Thoracic aorta (tissue), 2 donors: Measurements from ENCODE around the gene FAM228B. TPM values are rescaled to one million over a fixed set of nuclear protein-coding genes. Genes with fewer than 3 reads are reported as not detected.
"Not testable (repeated sequence)": the region's sequence is repeated elsewhere in the genome, so short reads cannot be mapped to it uniquely, and the experiment has no call there.

Experiments
- ATAC-seq: fragments of 150-250 bp; one replicate; pipeline ENCODE4 v1.8.0; 2017; ENCODE audit warnings: low read depth; ENCODE audit not compliant: insufficient number of reproducible peaks, low FRiP score
- DNase-seq: peaks from one replicate; pipeline ENCODE4 v3.0.0-alpha.2; 2020; ENCODE audit warnings: low spot score
- H3K27ac ChIP-seq, 2 donors: fragments of 200-600 bp; sonication (generic); 1 replicate in 1 of 2; 2 replicates in 1 of 2; pipeline ENCODE4 v1.5.1; 2016; ENCODE audit warnings: mild to moderate bottlenecking in 2 of 2, moderate library complexity in 2 of 2
- H3K27me3 ChIP-seq: fragments of 200-600 bp; sonication (generic); replicated peaks from 2 replicates; pipeline ENCODE4 v1.6.0; 2016; ENCODE audit warnings: mild to moderate bottlenecking; ENCODE audit not compliant: insufficient read depth
- H3K36me3 ChIP-seq: fragments of 200-600 bp; sonication (generic); one replicate; pipeline ENCODE4 v1.5.1; 2016
- H3K4me1 ChIP-seq, 2 donors: fragments of 200-600 bp; sonication (generic); 1 replicate in 1 of 2; 2 replicates in 1 of 2; pipeline versions ENCODE4 v1.5.1 to v1.6.0; 2016; ENCODE audit warnings: low read depth in 2 of 2, mild to moderate bottlenecking in 1 of 2; ENCODE audit not compliant: control insufficient read depth in 1 of 2
- H3K4me3 ChIP-seq: fragments of 200-600 bp; sonication (generic); 2 replicates; pipeline ENCODE4 v1.5.1; 2016; ENCODE audit warnings: mild to moderate bottlenecking
- H3K9me3 ChIP-seq: fragments of 200-600 bp; sonication (generic); 2 replicates; pipeline ENCODE4 v1.5.1; 2016
- total RNA-seq, 2 donors: library from RNA; depleted of rRNA; stranded (reverse); fragments of >200 nt; gene quantifications; one replicate each; pipeline versions ENCODE4 v1.1.0 to v1.2.3, GENCODE V29; 2016
- TF ChIP-seq, protein P1 (sequence below): fragments of 200-600 bp; sonication (generic); IDR thresholded peaks from one replicate; pipeline ENCODE4 v1.5.1; 2019; ENCODE audit warnings: antibody characterized with exemption

FAM228B gene
- total RNA-seq, 2 donors from 2014 or later = 23.6 to 114 TPM

DNA sequence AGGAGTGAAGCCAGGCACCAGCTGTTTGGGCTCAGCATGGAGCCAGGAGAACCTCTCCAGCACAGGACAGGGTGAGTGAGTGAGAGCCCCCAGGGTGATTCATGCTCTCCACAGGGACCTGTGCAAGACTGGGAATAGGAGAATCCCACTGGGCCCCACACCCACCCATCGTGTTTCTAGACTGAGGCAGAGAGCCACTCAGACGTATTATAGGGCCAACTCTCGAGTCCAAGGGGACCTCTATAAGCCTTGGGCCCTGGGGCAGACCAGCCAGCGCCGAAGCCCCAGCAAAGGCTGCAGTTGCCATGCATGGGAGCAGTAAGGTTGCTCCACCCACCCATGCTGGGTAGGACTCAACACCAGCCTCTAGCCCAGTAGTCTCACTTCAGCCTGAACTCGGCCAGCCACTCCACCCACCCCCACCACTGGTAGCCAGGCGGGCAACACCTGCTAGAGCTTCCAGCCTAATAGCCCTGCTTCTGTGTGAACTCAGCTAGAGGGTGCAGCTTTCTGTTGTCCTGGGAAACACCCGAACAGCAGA, 19.1 kb upstream of the FAM228B start:
- Histone ChIP-seq H3K4me1 (no peaks in the 10 kb centered on the region), H3K9me3 (no peaks in the 10 kb centered on the region), H3K4me3 (no peak overlapping the region), H3K36me3 (peaks cover 6% of the 10 kb centered on the region), H3K27me3 (no peaks in the 10 kb centered on the region), H3K27ac (no peak overlapping the region)
- no peak for DNase-seq
- ATAC-seq = no peak
- TF ChIP-seq, protein P1, sequence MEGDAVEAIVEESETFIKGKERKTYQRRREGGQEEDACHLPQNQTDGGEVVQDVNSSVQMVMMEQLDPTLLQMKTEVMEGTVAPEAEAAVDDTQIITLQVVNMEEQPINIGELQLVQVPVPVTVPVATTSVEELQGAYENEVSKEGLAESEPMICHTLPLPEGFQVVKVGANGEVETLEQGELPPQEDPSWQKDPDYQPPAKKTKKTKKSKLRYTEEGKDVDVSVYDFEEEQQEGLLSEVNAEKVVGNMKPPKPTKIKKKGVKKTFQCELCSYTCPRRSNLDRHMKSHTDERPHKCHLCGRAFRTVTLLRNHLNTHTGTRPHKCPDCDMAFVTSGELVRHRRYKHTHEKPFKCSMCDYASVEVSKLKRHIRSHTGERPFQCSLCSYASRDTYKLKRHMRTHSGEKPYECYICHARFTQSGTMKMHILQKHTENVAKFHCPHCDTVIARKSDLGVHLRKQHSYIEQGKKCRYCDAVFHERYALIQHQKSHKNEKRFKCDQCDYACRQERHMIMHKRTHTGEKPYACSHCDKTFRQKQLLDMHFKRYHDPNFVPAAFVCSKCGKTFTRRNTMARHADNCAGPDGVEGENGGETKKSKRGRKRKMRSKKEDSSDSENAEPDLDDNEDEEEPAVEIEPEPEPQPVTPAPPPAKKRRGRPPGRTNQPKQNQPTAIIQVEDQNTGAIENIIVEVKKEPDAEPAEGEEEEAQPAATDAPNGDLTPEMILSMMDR = no peak

DNA sequence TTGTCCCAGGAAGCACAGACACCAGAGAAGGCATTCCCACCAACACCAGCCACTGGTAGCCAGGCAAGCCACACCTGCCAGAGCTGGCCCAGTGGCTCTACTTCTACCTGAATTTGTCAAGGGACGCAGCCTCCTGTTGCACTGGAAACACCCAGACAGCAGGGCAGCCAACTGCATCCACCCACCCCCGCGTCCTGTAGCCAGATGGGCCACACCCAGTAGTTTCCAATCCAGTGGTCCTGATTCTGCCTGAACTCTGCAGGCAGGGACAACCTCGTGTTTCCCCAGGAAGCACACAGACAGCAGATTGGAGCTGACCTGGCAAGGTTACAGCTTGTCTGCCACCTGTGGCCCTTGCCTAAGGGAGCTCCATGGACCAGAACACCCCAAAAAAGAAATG, 18.4 kb upstream of the FAM228B start:
- H3K27me3 ChIP-seq = no peaks in the 10 kb centered on the region

DNA sequence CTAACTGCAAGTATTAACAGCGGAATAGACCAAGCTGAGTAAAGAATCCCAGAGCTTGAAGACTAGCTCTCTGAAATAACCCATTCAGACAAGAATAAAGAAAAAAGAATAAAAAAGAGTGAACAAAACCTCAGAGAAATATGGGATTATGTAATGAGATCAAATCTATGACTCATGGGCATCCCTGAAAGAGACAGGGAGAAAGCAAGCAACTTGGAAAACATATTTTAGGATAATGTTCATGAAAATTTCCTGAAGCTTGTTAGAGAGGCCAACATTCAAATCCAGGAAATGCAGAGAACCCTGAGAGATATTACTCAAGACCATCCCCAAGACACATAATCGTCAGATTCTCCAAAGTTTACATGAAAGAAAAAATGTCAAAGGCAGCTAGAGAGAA, 17.5 kb upstream of the FAM228B start:
- Histone ChIP-seq H3K36me3 (peaks cover 6% of the 10 kb centered on the region), H3K9me3 (no peaks in the 10 kb centered on the region), H3K27me3 (no peaks in the 10 kb centered on the region), H3K4me3 (no peak overlapping the region), H3K4me1 (no peaks in the 10 kb centered on the region), H3K27ac (no peak overlapping the region)
- TF ChIP-seq, protein P1 = no peak
- DNase-seq = no peak
- ATAC-seq = no peak

More for the DNA sequence above, 18.4 kb upstream of the FAM228B start:
- ATAC-seq (no peak), DNase-seq (no peak)
- no peak overlapping the region for H3K4me3 ChIP-seq
- TF ChIP-seq, protein P1 = no peak
- H3K4me1 ChIP-seq = no peaks in the 10 kb centered on the region
- peaks cover 6% of the 10 kb centered on the region for H3K36me3 ChIP-seq
- H3K27ac ChIP-seq = no peak overlapping the region
- no peaks in the 10 kb centered on the region for H3K9me3 ChIP-seq

DNA sequence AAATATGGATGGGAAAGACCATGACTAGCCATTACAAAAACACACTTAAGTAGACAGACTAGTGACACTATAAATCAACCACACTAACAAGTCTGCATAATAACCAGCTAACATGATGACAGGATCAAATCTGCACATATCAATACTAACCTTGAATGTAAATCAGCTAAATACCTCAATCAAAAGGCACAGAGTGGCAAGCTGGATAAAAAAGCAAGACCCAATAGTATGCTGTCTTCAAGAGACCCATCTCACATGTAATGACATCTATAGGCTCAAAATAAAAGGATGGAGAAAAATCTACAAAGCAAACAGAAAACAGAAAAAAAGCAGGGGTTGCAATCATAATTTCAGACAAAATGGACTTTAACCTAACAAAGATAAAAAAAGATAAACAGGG, 16.5 kb upstream of the FAM228B start:
- DNase-seq = no peak
- TF ChIP-seq, protein P1 = no peak
- Histone ChIP-seq H3K27ac (no peak overlapping the region), H3K9me3 (no peaks in the 10 kb centered on the region), H3K27me3 (no peaks in the 10 kb centered on the region), H3K4me3 (no peak overlapping the region), H3K36me3 (peaks cover 6% of the 10 kb centered on the region), H3K4me1 (no peaks in the 10 kb centered on the region)
- no peak for ATAC-seq

DNA sequence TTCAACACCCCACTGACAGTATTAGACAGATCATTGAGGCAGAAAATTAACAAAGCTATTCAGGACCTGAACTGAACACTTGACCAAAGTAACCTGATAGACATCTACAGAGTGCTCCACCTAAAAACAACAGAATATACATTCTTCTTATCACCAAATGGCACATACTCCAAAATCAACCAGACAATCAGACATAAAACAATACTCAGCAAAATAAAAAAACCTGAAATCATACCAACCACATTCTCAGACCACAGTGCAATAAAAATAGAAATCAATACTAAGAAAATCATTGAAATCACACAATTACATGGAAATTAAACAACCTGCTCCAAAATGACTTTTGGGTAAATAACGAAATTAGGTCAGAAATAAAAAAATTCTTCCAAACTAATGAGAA, 15.9 kb upstream of the FAM228B start:
- Histone ChIP-seq H3K4me3 (no peak overlapping the region), H3K27me3 (no peaks in the 10 kb centered on the region), H3K27ac (no peak overlapping the region), H3K9me3 (no peaks in the 10 kb centered on the region), H3K36me3 (peaks cover 6% of the 10 kb centered on the region), H3K4me1 (no peaks in the 10 kb centered on the region)
- TF ChIP-seq, protein P1 = no peak
- DNase-seq (no peak), ATAC-seq (no peak)

DNA sequence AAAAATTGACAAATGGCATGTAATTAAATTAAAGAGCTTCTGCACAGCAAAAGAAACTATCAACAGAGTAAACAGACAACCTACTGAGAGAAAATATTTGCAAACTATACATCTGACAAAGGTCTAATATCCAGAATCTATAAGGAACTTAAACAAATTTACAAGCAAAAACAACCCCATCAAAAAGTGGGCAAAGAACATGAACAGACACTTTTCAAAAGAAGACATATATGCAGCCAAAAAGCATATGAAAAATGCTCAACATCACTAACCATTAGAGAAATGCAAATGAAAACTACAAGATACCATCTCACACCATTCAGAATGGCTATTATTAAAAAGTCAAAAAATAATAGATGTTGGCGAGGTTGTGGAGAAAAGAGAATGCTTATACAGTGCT, 13.8 kb upstream of the FAM228B start:
- H3K4me3 ChIP-seq, H3K9me3 ChIP-seq, H3K27me3 ChIP-seq, ATAC-seq, H3K36me3 ChIP-seq, H3K4me1 ChIP-seq, DNase-seq, H3K27ac ChIP-seq: not testable (repeated sequence)
